HG02571 (cell line): Measurements from ENCODE around the gene E2F2.

Experiments used
- ATAC-seq: cut with Tn5 transposase; IDR thresholded peaks from one replicate; pipeline ENCODE4 v1.9.1; 2021; ENCODE audit warnings: mild to moderate bottlenecking, moderate library complexity; ENCODE audit not compliant: unreplicated experiment

Gene E2F2

GRCh38 chr1:23563003-23563402 lies 32.0 kb upstream of the E2F2 start:
- no peak for ATAC-seq

- ATAC-seq, result no peak
Observed at GRCh38 chr1:23562137-23562876, 31.3 kb upstream of the E2F2 start.

- ATAC-seq, result no peak
Observed at GRCh38 chr1:23561813-23562100, 30.7 kb upstream of the E2F2 start.

GRCh38 chr1:23561076-23561812 lies 30.2 kb upstream of the E2F2 start:
- ATAC-seq, result no peak

GRCh38 chr1:23559985-23560741 lies 29.1 kb upstream of the E2F2 start:
- no peak for ATAC-seq

GRCh38 chr1:23559136-23559984 lies 28.3 kb upstream of the E2F2 start, which contains the start of gene ID3:
TSS of gene ID3 (minus strand) at chr1:23559501. CDS start at chr1:23559426, 75 bp downstream.
- peak; percentile 63 for ATAC-seq

GRCh38 chr1:23558872-23559135 lies 27.8 kb upstream of the E2F2 start:
- ATAC-seq, result no peak

- ATAC-seq, result no peak
Observed at GRCh38 chr1:23558140-23558871, 27.3 kb upstream of the E2F2 start.

- ATAC-seq, result no peak
Observed at GRCh38 chr1:23557471-23558124, 26.6 kb upstream of the E2F2 start.

- ATAC-seq, result no peak
Observed at GRCh38 chr1:23556635-23557470, 25.8 kb upstream of the E2F2 start.

GRCh38 chr1:23555986-23556634 lies 25.1 kb upstream of the E2F2 start:
- no peak for ATAC-seq

GRCh38 chr1:23555270-23555985 lies 24.4 kb upstream of the E2F2 start:
- no peak for ATAC-seq

GRCh38 chr1:23554481-23555269 lies 23.6 kb upstream of the E2F2 start:
- ATAC-seq, result peak; percentile 44

- no peak for ATAC-seq
Observed at GRCh38 chr1:23554127-23554480, 23.1 kb upstream of the E2F2 start.

- ATAC-seq, result no peak
Observed at GRCh38 chr1:23553231-23554126, 22.4 kb upstream of the E2F2 start.

GRCh38 chr1:23551849-23552248 lies 20.8 kb upstream of the E2F2 start:
- ATAC-seq, result no peak
